Suppressor macrophage treated with lipopolysaccharide for 4 hours (primary cell): ENCODE measurements around the gene MARCHF11.

ENCODE experiments used
- DNase-seq: peaks from one replicate; pipeline ENCODE4 v3.0.0-alpha.2; 2020

The MARCHF11 gene, protein sequence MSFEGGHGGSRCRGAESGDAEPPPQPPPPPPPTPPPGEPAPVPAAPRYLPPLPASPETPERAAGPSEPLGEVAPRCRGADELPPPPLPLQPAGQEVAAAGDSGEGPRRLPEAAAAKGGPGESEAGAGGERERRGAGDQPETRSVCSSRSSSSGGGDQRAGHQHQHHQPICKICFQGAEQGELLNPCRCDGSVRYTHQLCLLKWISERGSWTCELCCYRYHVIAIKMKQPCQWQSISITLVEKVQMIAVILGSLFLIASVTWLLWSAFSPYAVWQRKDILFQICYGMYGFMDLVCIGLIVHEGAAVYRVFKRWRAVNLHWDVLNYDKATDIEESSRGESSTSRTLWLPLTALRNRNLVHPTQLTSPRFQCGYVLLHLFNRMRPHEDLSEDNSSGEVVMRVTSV

GRCh38 chr5:16179511-16179935 is at the start of gene MARCHF11:
TSS of gene MARCHF11 (minus strand) at chr5:16179791. CDS start at chr5:16179575, 216 bp downstream.
- no peak for DNase-seq

GRCh38 chr5:16225927-16226326 is 46.3 kb upstream of the MARCHF11 start:
- no peak for DNase-seq

DNA sequence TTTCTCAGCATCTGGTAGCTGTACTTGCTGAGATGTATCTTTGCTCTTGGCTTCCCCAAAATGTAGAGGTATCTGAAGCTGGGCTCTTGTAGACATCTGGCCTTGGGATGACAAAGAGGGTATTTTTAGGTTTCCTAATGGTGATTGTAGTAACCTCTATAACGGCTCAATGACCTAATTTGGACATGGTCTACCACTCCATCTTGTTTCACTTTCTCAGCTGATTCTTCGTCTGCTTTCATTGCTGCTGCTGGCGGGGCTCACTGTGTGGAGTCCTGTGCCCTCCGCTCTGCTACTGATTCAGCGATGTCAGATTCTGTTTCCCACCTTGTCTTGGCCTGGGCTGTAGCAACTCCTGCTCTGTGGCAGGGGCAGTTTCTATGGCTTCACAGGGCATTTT is 12.7 kb upstream of the MARCHF11 start:
- no peak for DNase-seq

DNA sequence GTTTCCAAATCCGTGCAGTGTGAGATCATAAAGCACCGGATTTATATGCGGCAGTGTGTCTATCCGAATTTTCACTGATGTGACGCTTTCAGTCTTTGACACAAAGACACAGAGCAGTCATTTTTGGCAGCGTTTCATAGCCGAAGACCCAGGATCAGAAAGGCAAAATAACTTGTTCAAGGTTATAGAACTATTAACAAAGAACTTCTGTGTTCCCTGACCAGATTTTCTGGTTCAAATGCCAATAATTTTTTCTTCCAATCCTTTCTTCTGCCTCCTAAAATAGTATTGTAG is 1.1 kb upstream of the MARCHF11 start:
- no peak for DNase-seq

- no peak for DNase-seq
Measured at GRCh38 chr5:16179936-16180788, 571 bp upstream of the MARCHF11 start.

GRCh38 chr5:16178745-16179372 is 732 bp downstream of the MARCHF11 start:
- peak; percentile 53 for DNase-seq

DNA sequence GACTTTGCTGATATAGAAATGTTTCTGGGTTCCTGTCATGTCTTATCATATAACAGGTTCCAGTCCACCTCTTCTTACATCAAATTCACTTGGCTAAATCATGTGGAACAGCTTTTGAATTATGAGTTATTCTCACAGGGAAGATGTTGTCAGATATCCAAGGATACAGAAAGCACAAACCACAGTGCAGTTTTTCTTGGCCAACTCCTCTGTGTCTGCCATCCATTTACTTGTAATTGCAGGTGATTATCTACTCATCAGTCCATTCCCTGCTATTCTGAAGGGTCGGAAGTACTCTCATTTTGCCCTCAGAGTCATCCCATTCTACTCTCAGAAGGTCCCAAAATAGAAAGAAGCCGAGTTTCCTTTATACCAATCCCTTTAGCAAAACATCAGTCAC is 10.0 kb downstream of the MARCHF11 start:
- no peak for DNase-seq

GRCh38 chr5:16160706-16161105 is 18.9 kb downstream of the MARCHF11 start:
- peak; percentile 69 for DNase-seq

- no peak for DNase-seq
Measured at GRCh38 chr5:16159636-16160035, 20.0 kb downstream of the MARCHF11 start.

DNA sequence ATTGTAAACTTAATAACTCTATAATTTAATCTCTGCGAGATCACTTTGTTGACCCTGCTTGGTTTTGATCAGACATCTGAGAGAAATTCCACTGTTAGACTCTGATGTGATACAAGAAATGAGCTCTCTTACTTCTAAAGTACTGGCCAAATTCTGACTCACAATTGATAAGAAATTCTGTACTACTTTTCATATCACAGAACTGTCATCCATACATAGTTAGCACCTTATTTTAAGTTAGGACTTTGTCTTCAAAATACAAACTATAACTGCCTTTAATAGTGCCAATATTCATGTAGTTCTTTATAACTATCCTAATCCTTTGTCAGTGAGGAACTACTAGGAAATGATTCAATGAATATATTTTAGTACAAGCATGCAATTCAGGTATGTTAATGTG is 23.4 kb downstream of the MARCHF11 start:
- no peak for DNase-seq

DNA sequence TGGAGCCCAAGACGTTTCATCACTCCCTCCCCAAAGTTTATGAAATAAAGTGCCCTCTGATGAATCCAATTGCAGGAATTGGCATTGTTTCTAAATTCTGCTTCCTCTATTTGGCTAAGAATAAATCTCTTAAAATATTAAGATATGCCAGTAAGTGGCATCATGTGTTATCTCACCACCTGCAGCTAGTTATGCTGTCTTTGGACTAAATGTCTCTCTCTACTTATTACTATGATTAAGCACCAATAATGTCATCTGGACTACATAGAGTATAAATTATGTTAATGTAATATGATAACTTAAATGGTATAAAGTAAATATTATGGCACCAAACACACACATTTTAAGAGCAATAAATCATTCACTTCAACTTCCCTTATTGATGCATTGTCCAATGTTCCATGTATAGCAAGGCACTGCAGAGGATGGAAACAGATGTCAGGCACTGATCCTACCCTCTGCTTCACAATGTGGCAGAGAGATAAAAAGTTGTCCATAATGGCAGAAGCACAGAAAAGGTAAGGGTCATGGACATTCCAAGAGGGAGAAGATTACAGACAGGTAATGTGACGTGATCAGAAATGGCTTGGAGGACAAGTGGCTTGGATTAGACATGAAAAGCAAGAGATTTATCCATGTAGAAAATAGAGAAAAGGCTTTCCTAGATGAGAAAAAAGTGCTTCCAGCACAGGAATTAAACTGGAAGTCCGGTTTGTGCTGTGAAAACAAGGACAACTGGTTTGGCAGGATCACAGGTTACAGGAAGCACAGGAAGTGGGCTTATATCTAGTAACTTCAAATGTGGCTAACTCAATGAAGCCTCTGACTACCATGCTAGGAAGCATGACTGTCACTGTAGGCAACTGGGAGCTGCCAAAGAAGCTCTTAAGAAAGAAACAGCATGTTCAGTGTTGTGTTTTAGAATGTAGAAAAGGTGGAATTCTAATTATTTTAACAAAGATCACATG is 26.7 kb downstream of the MARCHF11 start:
- no peak for DNase-seq

GRCh38 chr5:16149621-16150020 is 30.0 kb downstream of the MARCHF11 start:
- DNase-seq = no peak

GRCh38 chr5:16147179-16147900 is 32.3 kb downstream of the MARCHF11 start:
- DNase-seq = no peak

DNA sequence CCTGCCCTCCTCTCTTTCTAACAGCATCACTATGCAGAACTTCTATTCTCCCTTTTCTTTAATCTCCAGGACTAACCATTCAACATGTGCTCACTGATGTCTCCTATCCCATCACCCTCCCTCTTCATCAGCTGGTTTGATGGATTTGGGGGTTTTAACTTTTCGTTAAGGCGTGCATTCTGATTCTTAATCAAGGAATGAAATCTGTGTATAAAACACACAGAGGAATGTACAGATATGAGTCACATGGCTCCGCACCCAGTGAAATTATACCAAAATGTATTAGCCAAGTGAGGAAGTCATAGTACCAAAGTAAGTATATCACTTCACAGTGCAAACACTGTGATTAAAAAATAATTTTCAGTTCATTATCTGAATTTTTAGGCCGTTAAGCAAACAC is 35.2 kb downstream of the MARCHF11 start:
- no peak for DNase-seq

DNA sequence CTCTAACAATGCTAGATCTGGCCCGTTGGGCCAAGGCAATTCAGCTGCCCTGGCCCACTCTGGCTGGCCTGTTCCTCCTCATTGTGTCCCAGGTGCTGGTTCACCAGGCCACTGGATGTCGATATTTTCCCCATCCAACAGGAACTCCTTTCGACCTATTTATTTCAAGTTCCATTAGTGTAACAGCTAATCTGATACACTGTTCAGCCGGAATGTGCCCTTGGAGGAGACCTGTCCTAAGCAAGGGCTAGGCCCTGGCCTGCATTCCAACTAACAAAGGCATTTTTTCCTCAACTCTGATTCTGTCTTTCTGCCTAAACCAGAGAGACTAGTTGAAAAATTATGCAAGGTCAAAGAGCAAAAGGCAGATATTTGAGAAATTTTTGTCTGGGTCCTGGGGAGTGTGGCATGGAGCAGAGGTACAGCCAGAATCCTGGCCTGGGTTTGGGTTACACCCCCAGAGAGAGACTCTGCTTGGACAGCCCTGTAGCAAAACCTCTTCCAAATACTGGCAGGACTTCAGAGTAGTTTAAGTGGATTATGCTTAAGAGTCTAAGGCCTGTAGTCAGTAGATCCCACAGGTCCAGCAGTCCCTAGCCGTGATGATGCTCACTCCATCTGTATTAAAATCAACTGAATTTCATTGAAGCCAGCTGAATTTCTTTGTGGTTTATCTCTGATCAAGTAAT is 36.1 kb downstream of the MARCHF11 start:
- no peak for DNase-seq

GRCh38 chr5:16140944-16141343 is 38.6 kb downstream of the MARCHF11 start:
- DNase-seq = no peak

DNA sequence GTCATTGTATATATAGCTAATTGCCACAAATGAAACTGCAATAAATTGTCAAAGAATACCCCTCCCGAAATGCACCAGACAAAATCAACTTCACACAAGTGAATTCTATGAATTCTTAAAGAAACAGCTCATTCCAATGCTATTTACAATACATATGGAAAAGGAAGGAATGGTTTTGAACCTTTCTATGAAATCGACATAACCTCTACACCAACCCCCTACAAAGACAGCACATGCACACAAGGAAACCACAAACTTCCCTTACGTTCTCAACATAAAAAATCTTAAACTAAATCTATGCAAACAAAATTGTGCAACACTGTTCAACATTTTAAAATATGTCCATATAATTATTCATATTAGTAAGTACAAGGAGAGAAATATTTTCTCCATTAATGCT is 39.2 kb downstream of the MARCHF11 start:
- DNase-seq = no peak

GRCh38 chr5:16137177-16137576 is 42.4 kb downstream of the MARCHF11 start:
- no peak for DNase-seq

DNA sequence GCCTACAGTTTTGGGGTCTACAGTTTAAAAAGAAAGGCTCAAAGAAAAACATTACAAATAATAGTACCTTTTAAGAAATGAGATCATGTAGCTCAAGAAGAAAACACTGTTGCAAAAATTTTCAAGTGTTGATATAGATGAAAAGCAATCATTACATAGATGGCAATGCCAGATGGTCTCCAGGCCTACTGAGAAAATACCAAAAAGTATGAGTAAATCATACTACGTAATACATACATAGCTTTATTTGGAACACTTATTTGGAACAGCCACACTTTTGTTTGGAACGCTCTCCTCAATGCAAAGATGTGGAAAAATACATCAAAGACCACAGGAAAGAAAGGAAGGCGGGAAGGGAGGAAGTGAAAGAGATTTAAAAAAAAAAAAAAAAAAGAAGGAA is 44.1 kb downstream of the MARCHF11 start:
- no peak for DNase-seq

DNA sequence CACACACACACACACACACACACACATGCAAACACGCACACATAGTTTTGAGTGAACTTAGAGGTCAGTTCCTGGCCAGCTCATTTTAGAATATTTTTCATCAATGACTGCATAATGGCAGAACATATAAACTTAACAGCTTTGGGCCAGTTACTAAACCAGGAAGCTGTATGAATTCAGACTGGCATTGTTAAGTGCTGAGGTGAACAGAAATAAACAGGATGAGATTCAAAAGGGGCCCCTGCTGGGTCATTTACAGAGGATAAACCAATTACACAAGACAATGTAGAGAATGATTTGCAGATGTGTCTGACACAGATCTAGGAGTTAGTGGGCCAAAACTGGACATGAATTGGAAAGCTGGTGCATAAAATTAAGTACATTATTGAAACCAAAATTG is 44.6 kb downstream of the MARCHF11 start:
- DNase-seq = no peak

- DNase-seq = no peak
Measured at GRCh38 chr5:16134204-16134603, 45.4 kb downstream of the MARCHF11 start.
